ACC112 (cell line): ENCODE measurements around the gene COLEC11.
"Not testable (repeated sequence)": the region's sequence is repeated elsewhere in the genome, so short reads cannot be mapped to it uniquely, and the experiment has no call there.

Experiments used
- H2AFZ ChIP-seq: fragments of 200-600 bp; sonication (generic); one replicate; pipeline ENCODE4 v1.6.0; 2017; ENCODE audit warnings: antibody characterized with exemption, low read length; ENCODE audit not compliant: unreplicated experiment
- H3K27ac ChIP-seq: fragments of 200-600 bp; sonication (generic); 2 replicates; pipeline ENCODE4 v1.5.1; 2014; ENCODE audit warnings: low read depth, mild to moderate bottlenecking, antibody characterized with exemption, low read length, moderate library complexity
- H3K27me3 ChIP-seq: fragments of 200-600 bp; sonication (generic); 2 replicates; pipeline ENCODE4 v1.6.1; 2014; ENCODE audit warnings: mild to moderate bottlenecking, antibody characterized with exemption, low read length, moderate library complexity, mixed read lengths; ENCODE audit not compliant: insufficient read depth
- H3K36me3 ChIP-seq: fragments of 200-600 bp; sonication (generic); 2 replicates; pipeline ENCODE4 v1.6.1; 2016; ENCODE audit warnings: mild to moderate bottlenecking, antibody characterized with exemption, low read length, moderate library complexity, mixed read lengths; ENCODE audit not compliant: insufficient read depth
- H3K4me1 ChIP-seq: fragments of 200-600 bp; sonication (generic); one replicate; pipeline ENCODE4 v1.6.1; 2016; ENCODE audit warnings: low read length, mixed read lengths; ENCODE audit not compliant: insufficient read depth, unreplicated experiment, control insufficient read depth
- H3K4me3 ChIP-seq: fragments of 200-600 bp; sonication (generic); 2 replicates; pipeline ENCODE4 v1.5.1; 2014; ENCODE audit warnings: mild to moderate bottlenecking, low read depth, low read length
- H3K79me2 ChIP-seq: fragments of 200-600 bp; sonication (generic); one replicate; pipeline ENCODE4 v1.6.0; 2016; ENCODE audit warnings: low read length; ENCODE audit not compliant: control insufficient read depth, unreplicated experiment, insufficient read depth

Gene COLEC11

GRCh38 chr2:3615541-3616200 is 20.8 kb downstream of the COLEC11 start:
- H3K4me3 ChIP-seq, H3K27ac ChIP-seq, H3K4me1 ChIP-seq, H3K36me3 ChIP-seq, H2AFZ ChIP-seq, H3K79me2 ChIP-seq: not testable (repeated sequence)
- H3K27me3 ChIP-seq: peaks cover 31% of the 10 kb centered on the region

- H3K36me3 ChIP-seq, H3K4me1 ChIP-seq, H3K27ac ChIP-seq, H2AFZ ChIP-seq, H3K79me2 ChIP-seq, H3K4me3 ChIP-seq: not testable (repeated sequence)
- peaks cover 29% of the 10 kb centered on the region for H3K27me3 ChIP-seq
Measured at GRCh38 chr2:3616435-3617197, 21.7 kb downstream of the COLEC11 start.

GRCh38 chr2:3617198-3617890 is 22.4 kb downstream of the COLEC11 start:
- Histone ChIP-seq H2AFZ (no peak overlapping the region), H3K79me2 (no peaks in the 10 kb centered on the region), H3K27me3 (peaks cover 29% of the 10 kb centered on the region), H3K4me3 (no peak overlapping the region), H3K36me3 (no peaks in the 10 kb centered on the region), H3K27ac (no peak overlapping the region), H3K4me1 (no peaks in the 10 kb centered on the region)

GRCh38 chr2:3618367-3618766 is 23.5 kb downstream of the COLEC11 start:
- no peaks in the 10 kb centered on the region for H3K4me1 ChIP-seq
- no peak overlapping the region for H3K27ac ChIP-seq
- no peak overlapping the region for H2AFZ ChIP-seq
- H3K27me3 ChIP-seq: peaks cover 31% of the 10 kb centered on the region
- no peaks in the 10 kb centered on the region for H3K36me3 ChIP-seq
- H3K4me3 ChIP-seq: no peak overlapping the region
- H3K79me2 ChIP-seq: no peaks in the 10 kb centered on the region

- H3K4me3 ChIP-seq: no peak overlapping the region
- H3K36me3 ChIP-seq: no peaks in the 10 kb centered on the region
- no peak overlapping the region for H2AFZ ChIP-seq
Measured at GRCh38 chr2:3619033-3619432, 24.1 kb downstream of the COLEC11 start.

GRCh38 chr2:3619661-3620060 is 24.7 kb downstream of the COLEC11 start:
- peaks cover 35% of the 10 kb centered on the region for H3K27me3 ChIP-seq
- not testable (repeated sequence) for H3K4me3 ChIP-seq, H3K4me1 ChIP-seq, H2AFZ ChIP-seq, H3K79me2 ChIP-seq, H3K36me3 ChIP-seq, H3K27ac ChIP-seq

More at GRCh38 chr2:3619033-3619432, 24.1 kb downstream of the COLEC11 start:
- H3K79me2 ChIP-seq: no peaks in the 10 kb centered on the region
- H3K27ac ChIP-seq: no peak overlapping the region
- H3K27me3 ChIP-seq: peaks cover 34% of the 10 kb centered on the region
- no peaks in the 10 kb centered on the region for H3K4me1 ChIP-seq

- Histone ChIP-seq H3K79me2 (no peaks in the 10 kb centered on the region), H3K27ac (no peak overlapping the region), H3K4me1 (no peaks in the 10 kb centered on the region), H3K36me3 (no peaks in the 10 kb centered on the region), H2AFZ (no peak overlapping the region), H3K27me3 (peaks cover 35% of the 10 kb centered on the region), H3K4me3 (no peak overlapping the region)
Measured at GRCh38 chr2:3620834-3621233, 25.9 kb downstream of the COLEC11 start.

GRCh38 chr2:3622967-3623366 is 28.1 kb downstream of the COLEC11 start:
- Histone ChIP-seq H3K79me2 (no peaks in the 10 kb centered on the region), H3K27ac (no peak overlapping the region), H3K27me3 (peaks cover 30% of the 10 kb centered on the region), H2AFZ (no peak overlapping the region), H3K36me3 (no peaks in the 10 kb centered on the region), H3K4me3 (no peak overlapping the region), H3K4me1 (no peaks in the 10 kb centered on the region)

- Histone ChIP-seq H3K27ac (no peak overlapping the region), H3K36me3 (no peaks in the 10 kb centered on the region), H3K79me2 (no peaks in the 10 kb centered on the region), H3K4me3 (no peak overlapping the region), H3K27me3 (peaks cover 22% of the 10 kb centered on the region), H2AFZ (no peak overlapping the region), H3K4me1 (no peaks in the 10 kb centered on the region)
Measured at GRCh38 chr2:3624059-3624794, 29.3 kb downstream of the COLEC11 start.

GRCh38 chr2:3625186-3625585 is 30.3 kb downstream of the COLEC11 start:
- Histone ChIP-seq H3K27me3 (peaks cover 22% of the 10 kb centered on the region), H3K4me1 (no peaks in the 10 kb centered on the region), H3K79me2 (no peaks in the 10 kb centered on the region), H3K27ac (no peak overlapping the region), H3K4me3 (no peak overlapping the region), H2AFZ (no peak overlapping the region), H3K36me3 (no peaks in the 10 kb centered on the region)
